K562 (cell line): ENCODE data around the gene SCMH1. TPM values are rescaled to one million over a fixed set of nuclear protein-coding genes. Genes with fewer than 3 reads are reported as not detected.
A peak's percentile ranks its signal among the peaks of the same experiment; 100 is the strongest.

Experiments
- ATAC-seq: fragments of 200-7000 bp; cut with Tn5 transposase; 3 replicates; pipeline ENCODE4 v1.9.1; 2020; ENCODE audit warnings: moderate library complexity
- BruUV-seq: library from RNA; stranded (reverse); fragments of 400-500 nt; replicated peaks from 2 replicates; lab custom pipeline; 2021; lab: Mats Ljungman, UMichigan
- CTCF ChIA-PET: fragments of 300-600 bp; formaldehyde crosslinking; extraction: SDS; loops from one replicate; lab custom pipeline; 2021; ENCODE audit warnings: low intra/inter-chr PET ratio; lab: Yijun Ruan, JAX
- POLR2A ChIA-PET: fragments of 300-600, 350-650 bp; sonication (Branson Sonifier 250); formaldehyde crosslinking; extraction: SDS; loops from one replicate; lab custom pipeline; 2021; ENCODE audit warnings: antibody characterized with exemption, inconsistent platforms; lab: Yijun Ruan, JAX
- DNase-seq, 4 experiments: peaks; one replicate each; pipeline versions ENCODE4 v3.0.0 to v3.0.0-alpha.2; 2011 to 2018; ENCODE audit warnings: low spot score in 3 of 4, mixed read lengths in 3 of 4; ENCODE audit errors: extremely low read depth in 1 of 4
- FAIRE-seq: peaks from 2 replicates; lab custom pipeline; 2011; peaks lifted over from hg19 to GRCh38; lab: Jason Lieb, UNC
- H2AFZ ChIP-seq: 2 replicates; pipeline ENCODE4 v1.6.0; 2011; ENCODE audit warnings: low read depth, low read length, control low read depth, inconsistent platforms
- H3K27ac ChIP-seq: fragments of 200-600 bp; 3 replicates; pipeline ENCODE4 v1.8.0; 2011; ENCODE audit warnings: low read depth, mild to moderate bottlenecking, control low read depth, inconsistent platforms, low read length, moderate library complexity, mixed read lengths; ENCODE audit errors: extremely low read depth
- H3K27me3 ChIP-seq, 2 experiments: fragments of 300-600 bp in 1 of 2; 2 replicates in 1 of 2; 3 replicates in 1 of 2; pipeline versions ENCODE4 v1.6.0 to v1.8.0; 2011; ENCODE audit warnings: inconsistent platforms in 2 of 2, low read length in 2 of 2, mild to moderate bottlenecking in 1 of 2, mixed read lengths in 1 of 2, moderate library complexity in 1 of 2; ENCODE audit not compliant: control insufficient read depth in 2 of 2, insufficient read depth in 2 of 2
- H3K36me3 ChIP-seq: fragments of 300-600 bp; 3 replicates; pipeline ENCODE4 v1.8.0; 2011; ENCODE audit warnings: mild to moderate bottlenecking, low read length, inconsistent platforms; ENCODE audit not compliant: control insufficient read depth, insufficient read depth
- H3K4me1 ChIP-seq, 2 experiments: fragments of 200-600 bp in 1 of 2; replicated peaks in 1 of 2; 2 replicates in 1 of 2; 3 replicates in 1 of 2; pipeline versions ENCODE4 v1.5.1 to v1.8.0; 2011; ENCODE audit warnings: inconsistent platforms in 2 of 2, low read length in 2 of 2, mild to moderate bottlenecking in 1 of 2, mixed read lengths in 1 of 2, moderate library complexity in 1 of 2; ENCODE audit not compliant: control insufficient read depth in 2 of 2, insufficient read depth in 2 of 2
- H3K4me2 ChIP-seq: 2 replicates; pipeline ENCODE4 v1.6.1; 2011; ENCODE audit warnings: low read length, control low read depth, inconsistent platforms, mixed read lengths; ENCODE audit not compliant: insufficient read depth
- H3K4me3 ChIP-seq: fragments of 200-600 bp; sonication (generic), shearing (Covaris generic); 2 replicates; pipeline ENCODE4 v1.5.1; 2016; ENCODE audit warnings: control low read depth, inconsistent platforms
- H3K79me2 ChIP-seq: fragments of 200-600 bp; 3 replicates; pipeline ENCODE4 v1.8.0; 2011; ENCODE audit warnings: low read length, inconsistent platforms; ENCODE audit not compliant: control insufficient read depth, insufficient read depth
- H3K9ac ChIP-seq, 2 experiments: 2 replicates each; pipeline versions ENCODE4 v1.6.0 to v1.6.1; 2011; ENCODE audit warnings: low read depth in 2 of 2, low read length in 2 of 2, control low read depth in 1 of 2, inconsistent platforms in 1 of 2, mild to moderate bottlenecking in 1 of 2, mixed read lengths in 1 of 2; ENCODE audit not compliant: insufficient read depth in 1 of 2
- H3K9me1 ChIP-seq: one replicate; pipeline ENCODE4 v1.6.0; 2011; ENCODE audit warnings: inconsistent platforms, mild to moderate bottlenecking, low read length, moderate library complexity; ENCODE audit not compliant: control insufficient read depth, insufficient read depth
- H3K9me3 ChIP-seq: replicated peaks from 2 replicates; pipeline ENCODE4 v1.5.1; 2011; ENCODE audit warnings: low read depth, low read length, inconsistent platforms; ENCODE audit not compliant: control insufficient read depth, insufficient read depth
- H4K20me1 ChIP-seq: replicated peaks from 2 replicates; pipeline ENCODE4 v1.6.1; 2011; ENCODE audit warnings: low read length, inconsistent platforms, mixed read lengths; ENCODE audit not compliant: control insufficient read depth, insufficient read depth
- ARID1B ChIP-seq: fragments of 450-650 bp; IDR thresholded peaks from 2 replicates; pipeline ENCODE4 v1.6.1; 2016; ENCODE audit warnings: antibody characterized with exemption, mild to moderate bottlenecking, inconsistent platforms
- HDAC2 ChIP-seq: fragments of 450-650 bp; IDR thresholded peaks from 2 replicates; pipeline ENCODE4 v1.6.1; 2016; ENCODE audit warnings: mild to moderate bottlenecking
- HLTF ChIP-seq: fragments of 450-650 bp; IDR thresholded peaks from 2 replicates; pipeline ENCODE4 v1.6.1; 2016
- NCOA6 ChIP-seq: fragments of 450-650 bp; IDR thresholded peaks from 2 replicates; pipeline ENCODE4 v1.6.1; 2017; ENCODE audit warnings: mild to moderate bottlenecking
- RBM22 ChIP-seq: fragments of 200-400 bp; formaldehyde crosslinking; IDR thresholded peaks from 2 replicates; pipeline ENCODE4 v1.6.1; 2018; ENCODE audit warnings: low read length, low read depth; ENCODE audit not compliant: poor library complexity, severe bottlenecking
- SMARCC2 ChIP-seq: fragments of 450-650 bp; IDR thresholded peaks from 2 replicates; pipeline ENCODE4 v1.6.1; 2017; ENCODE audit warnings: antibody characterized with exemption, moderate library complexity, mild to moderate bottlenecking, low read depth
- SRSF7 ChIP-seq: fragments of 200-400 bp; formaldehyde crosslinking; optimal IDR thresholded peaks from 2 replicates; pipeline ENCODE3; 2017; ENCODE audit warnings: mild to moderate bottlenecking, low read depth, low read length
- TCF7L2 ChIP-seq: fragments of 150-350 bp; IDR thresholded peaks from 2 replicates; pipeline ENCODE4 v1.6.1; 2016; ENCODE audit warnings: low read depth, mild to moderate bottlenecking, low read length, moderate library complexity
- WHSC1 ChIP-seq: IDR thresholded peaks from one replicate; pipeline ENCODE4 v1.6.1; 2012; ENCODE audit warnings: low read length, control low read depth, inconsistent platforms
- ZNF274 ChIP-seq: IDR thresholded peaks from 2 replicates; pipeline ENCODE4 v1.6.1; 2011; ENCODE audit warnings: low read depth, mild to moderate bottlenecking, low read length, moderate library complexity, borderline replicate concordance
- WGBS: fragments of 100-300 bp; shearing (Covaris generic); methylation state at CpG from one replicate; pipeline ENCODE4 v1.1.6; 2016; ENCODE audit warnings: low coverage, mixed read lengths; ENCODE audit not compliant: insufficient coverage; ENCODE audit errors: missing lambda C conversion rate; 5-methylcytosine and 5-hydroxymethylcytosine counted together
- in situ Hi-C: fragments of 300-500 bp; cut with MboI; formaldehyde crosslinking; loops from 4 replicates; pipeline ENCODE4 v1.15.0; 2018; ENCODE audit warnings: inconsistent platforms, mixed read lengths
- intact Hi-C: fragments of 100-400 bp; cut with micrococcal nuclease; formaldehyde crosslinking; loops from 2 replicates; pipeline ENCODE4 v1.14.2; 2022
- polyA plus RNA-seq, 8 experiments: library from polyadenylated mRNA; depleted of rRNA in 4 of 8; stranded (reverse) in 5 of 8; unstranded in 3 of 8; fragments of >200 nt; fragmentation: Nextera tagmentation in 2 of 8; fragmentation: Illumina TruSeq in 1 of 8; extraction: Ambion mirVana in 2 of 8; extraction: Trizol in 1 of 8; gene quantifications; 2 replicates each; pipeline versions ENCODE4 v1.2.1 to v1.2.3, GENCODE V29; 2011 to 2014; ENCODE audit warnings: inconsistent platforms in 1 of 8, missing spikeins in 1 of 8
- total RNA-seq, 7 experiments: library from RNA; depleted of rRNA in 6 of 7; stranded (reverse); fragments of >200 nt in 6 of 7; fragmentation: Illumina TruSeq in 2 of 7; extraction: Trizol in 2 of 7; gene quantifications; 2 replicates each; pipeline versions ENCODE4 v1.2.1 to v1.2.3, GENCODE V29; 2011 to 2021; ENCODE audit warnings: low replicate concordance in 1 of 7
- TF ChIP-seq, protein P1 (sequence below): fragments of 450-650 bp; conservative IDR thresholded peaks from 2 replicates; pipeline ENCODE4 v1.6.1; 2016; ENCODE audit warnings: missing genetic modification characterization, low read depth, mild to moderate bottlenecking, missing compliant biosample characterization, moderate library complexity
- TF ChIP-seq, protein P2 (sequence below): fragments of 450-650 bp; IDR thresholded peaks from 2 replicates; pipeline ENCODE4 v1.6.1; 2018; ENCODE audit not compliant: partially characterized antibody

Gene SCMH1
- total and polyA plus RNA-seq, 9 of the 15 experiments (the other 6 are each of a cell fraction or from before 2014, with no cell fraction given): 8.5 to 37.0 (median 26.8) TPM

- TF ChIP-seq TCF7L2: no peak
- no peak for TF ChIP-seq HLTF
- no peak for TF ChIP-seq WHSC1
- no peak for TF ChIP-seq SRSF7
- TF ChIP-seq ARID1B: 0 out of 2 replicates have a peak, but pooled peaks have one; percentile 12
- TF ChIP-seq, protein P1, sequence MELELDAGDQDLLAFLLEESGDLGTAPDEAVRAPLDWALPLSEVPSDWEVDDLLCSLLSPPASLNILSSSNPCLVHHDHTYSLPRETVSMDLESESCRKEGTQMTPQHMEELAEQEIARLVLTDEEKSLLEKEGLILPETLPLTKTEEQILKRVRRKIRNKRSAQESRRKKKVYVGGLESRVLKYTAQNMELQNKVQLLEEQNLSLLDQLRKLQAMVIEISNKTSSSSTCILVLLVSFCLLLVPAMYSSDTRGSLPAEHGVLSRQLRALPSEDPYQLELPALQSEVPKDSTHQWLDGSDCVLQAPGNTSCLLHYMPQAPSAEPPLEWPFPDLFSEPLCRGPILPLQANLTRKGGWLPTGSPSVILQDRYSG (tag): no peak
Observed at GRCh38 chr1:41239988-41240610, 2.0 kb downstream of the SCMH1 start (continued).

DNA sequence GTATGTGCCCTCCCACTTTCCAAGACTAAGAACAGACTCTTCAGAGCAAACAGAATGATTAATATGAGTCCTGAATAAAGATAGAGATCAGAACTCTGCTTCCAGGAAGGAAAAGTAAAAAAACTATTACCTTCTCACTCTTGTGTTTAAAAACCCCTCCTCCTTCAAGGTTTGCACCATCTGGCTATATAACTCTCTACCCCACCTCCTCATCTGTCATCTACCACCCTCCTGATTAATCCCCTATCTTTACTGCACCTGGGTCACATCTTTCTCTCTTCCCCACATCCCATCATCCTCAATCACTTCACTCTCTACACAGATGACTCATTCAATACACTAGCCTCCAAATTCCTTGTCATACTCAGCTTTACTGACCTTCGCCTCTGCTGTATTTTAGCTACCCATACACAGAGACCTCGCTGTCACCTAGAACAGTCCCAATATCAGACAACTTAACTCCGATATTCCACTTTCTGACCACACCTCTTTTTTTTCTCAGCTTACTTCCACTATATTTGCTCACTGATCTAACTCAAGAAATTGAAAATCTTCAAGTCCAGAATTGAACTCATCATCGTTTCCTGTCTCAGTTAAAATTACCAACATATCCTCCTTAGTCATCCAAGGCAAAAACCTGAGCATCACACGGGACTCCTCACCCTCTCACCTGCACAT is 3.7 kb downstream of the SCMH1 start:
- Histone ChIP-seq H3K9me1 (no peaks in the 10 kb centered on the region), H4K20me1 (peaks cover 24% of the 10 kb centered on the region), H3K27ac (no peak overlapping the region), H3K4me1 (peaks cover 29 to 41% of the 10 kb centered on the region in 2 experiments; a peak in 4 of 5 replicates), H3K4me2 (no peak overlapping the region), H3K36me3 (no peaks in the 10 kb centered on the region), H2AFZ (no peak overlapping the region), H3K27me3 (no peaks in the 10 kb centered on the region), H3K79me2 (peaks cover 75% of the 10 kb centered on the region), H3K9me3 (no peaks in the 10 kb centered on the region), H3K4me3 (no peak overlapping the region), H3K9ac (no peak overlapping the region)
- intact Hi-C loops (no loop called here), in situ Hi-C loops (no loop called here)
- FAIRE-seq (peak; percentile 19), ATAC-seq (no peak), DNase-seq (peak; percentile 40 to 70 (median 62))
- ChIA-PET CTCF (no interaction called here), POLR2A (interaction anchor here (1.3 kb wide), 1 partner anchor 13 kb away, joined by 3 read pairs; no protein-coding TSS in a partner anchor)
- BruUV-seq: no TSS peak
- 11% methylated on average over 5 of the region's 5 CpGs for WGBS
- TF ChIP-seq SMARCC2: 0 out of 2 replicates have a peak, but pooled peaks have one; percentile 30
- peak; percentile 89 for TF ChIP-seq HDAC2
- TF ChIP-seq, protein P2, sequence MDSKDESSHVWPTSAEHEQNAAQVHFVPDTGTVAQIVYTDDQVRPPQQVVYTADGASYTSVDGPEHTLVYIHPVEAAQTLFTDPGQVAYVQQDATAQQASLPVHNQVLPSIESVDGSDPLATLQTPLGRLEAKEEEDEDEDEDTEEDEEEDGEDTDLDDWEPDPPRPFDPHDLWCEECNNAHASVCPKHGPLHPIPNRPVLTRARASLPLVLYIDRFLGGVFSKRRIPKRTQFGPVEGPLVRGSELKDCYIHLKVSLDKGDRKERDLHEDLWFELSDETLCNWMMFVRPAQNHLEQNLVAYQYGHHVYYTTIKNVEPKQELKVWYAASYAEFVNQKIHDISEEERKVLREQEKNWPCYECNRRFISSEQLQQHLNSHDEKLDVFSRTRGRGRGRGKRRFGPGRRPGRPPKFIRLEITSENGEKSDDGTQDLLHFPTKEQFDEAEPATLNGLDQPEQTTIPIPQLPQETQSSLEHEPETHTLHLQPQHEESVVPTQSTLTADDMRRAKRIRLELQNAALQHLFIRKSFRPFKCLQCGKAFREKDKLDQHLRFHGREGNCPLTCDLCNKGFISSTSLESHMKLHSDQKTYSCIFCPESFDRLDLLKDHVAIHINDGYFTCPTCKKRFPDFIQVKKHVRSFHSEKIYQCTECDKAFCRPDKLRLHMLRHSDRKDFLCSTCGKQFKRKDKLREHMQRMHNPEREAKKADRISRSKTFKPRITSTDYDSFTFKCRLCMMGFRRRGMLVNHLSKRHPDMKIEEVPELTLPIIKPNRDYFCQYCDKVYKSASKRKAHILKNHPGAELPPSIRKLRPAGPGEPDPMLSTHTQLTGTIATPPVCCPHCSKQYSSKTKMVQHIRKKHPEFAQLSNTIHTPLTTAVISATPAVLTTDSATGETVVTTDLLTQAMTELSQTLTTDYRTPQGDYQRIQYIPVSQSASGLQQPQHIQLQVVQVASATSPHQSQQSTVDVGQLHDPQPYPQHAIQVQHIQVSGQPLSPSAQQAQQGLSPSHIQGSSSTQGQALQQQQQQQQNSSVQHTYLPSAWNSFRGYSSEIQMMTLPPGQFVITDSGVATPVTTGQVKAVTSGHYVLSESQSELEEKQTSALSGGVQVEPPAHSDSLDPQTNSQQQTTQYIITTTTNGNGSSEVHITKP: peak; percentile 8
- no peak for TF ChIP-seq NCOA6
- TF ChIP-seq ZNF274: no peak
- no peak for TF ChIP-seq RBM22
